Measurements from ENCODE around the gene NR5A2.
"Not testable (repeated sequence)": the region's sequence is repeated elsewhere in the genome, so short reads cannot be mapped to it uniquely, and the experiment has no call there.

NR5A2 gene

GRCh38 chr1:200185191-200185590 is 157.7 kb downstream of the NR5A2 start:
- in situ Hi-C loops (cut with HindIII; ENCODE audit: low sequenced_read_pairs), result not testable (repeated sequence)

- in situ Hi-C loops (cut with HindIII; ENCODE audit: low sequenced_read_pairs), result not testable (repeated sequence)
Measured at GRCh38 chr1:200187332-200187731, 159.8 kb downstream of the NR5A2 start.

GRCh38 chr1:200191993-200192392 is 164.5 kb downstream of the NR5A2 start:
- in situ Hi-C loops (cut with HindIII; ENCODE audit: low sequenced_read_pairs), result no loop called here

- in situ Hi-C loops (cut with HindIII; ENCODE audit: low sequenced_read_pairs), result no loop called here
Measured at GRCh38 chr1:200194477-200194876, 167.0 kb downstream of the NR5A2 start.

GRCh38 chr1:200198236-200198635 is 170.7 kb downstream of the NR5A2 start:
- in situ Hi-C loops (cut with HindIII; ENCODE audit: low sequenced_read_pairs), result no loop called here

DNA sequence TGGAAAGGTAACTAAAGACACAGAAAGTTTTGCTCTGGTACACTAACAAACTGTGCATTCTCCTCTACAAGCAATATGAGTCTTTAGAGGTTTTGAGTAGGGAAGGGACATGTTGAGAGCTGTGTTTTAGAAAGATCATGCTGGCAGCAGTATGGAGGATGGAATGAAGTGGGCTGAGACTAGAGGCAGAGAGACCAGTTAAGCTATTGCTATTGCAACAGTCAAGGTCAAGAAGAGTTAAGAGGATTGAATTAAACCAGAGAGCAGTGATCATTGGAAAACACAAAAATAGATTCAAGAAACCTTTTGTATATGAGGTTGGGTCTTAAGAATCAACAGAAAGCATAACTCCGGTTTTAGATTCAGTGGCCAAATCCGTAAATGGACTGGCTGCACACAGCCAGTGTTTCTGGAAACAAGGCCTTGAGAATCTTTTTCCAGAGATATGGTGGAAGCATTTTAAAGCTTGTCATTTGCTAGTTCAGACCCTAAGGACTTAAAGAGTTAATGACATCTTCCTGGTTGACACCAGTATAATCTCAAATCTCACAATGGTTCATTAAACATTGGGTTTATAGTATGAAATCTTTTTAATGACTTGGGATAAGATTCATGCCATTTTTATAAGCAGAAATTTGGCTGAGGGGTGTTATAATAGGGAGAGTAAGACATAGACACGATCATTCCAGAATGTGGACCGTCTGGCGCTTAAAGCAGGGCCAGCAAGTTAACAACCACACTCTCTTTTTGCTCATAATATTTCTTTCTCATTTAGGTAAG is 177.9 kb downstream of the NR5A2 start:
- in situ Hi-C loops (cut with HindIII; ENCODE audit: low sequenced_read_pairs), result no loop called here

DNA sequence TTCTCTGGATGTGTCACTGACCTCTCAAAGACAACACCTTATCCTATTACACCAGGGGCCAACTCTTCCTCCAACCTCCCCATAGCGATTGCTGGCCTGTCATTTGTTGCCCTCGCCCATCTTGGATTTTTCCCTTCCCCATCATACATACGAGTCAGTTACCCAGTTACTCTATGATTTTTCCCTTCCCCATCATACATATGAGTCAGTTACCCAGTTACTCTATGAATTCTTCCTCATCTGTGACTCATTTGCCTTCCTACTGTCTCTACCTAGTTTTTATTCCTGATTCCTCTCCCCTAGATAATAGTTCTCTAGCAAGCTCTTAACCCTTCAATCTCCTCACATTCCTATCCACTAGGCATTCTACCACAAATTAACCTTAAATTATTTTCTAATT is 178.8 kb downstream of the NR5A2 start:
- in situ Hi-C loops (cut with HindIII; ENCODE audit: low sequenced_read_pairs), result no loop called here

GRCh38 chr1:200206761-200207160 is 179.3 kb downstream of the NR5A2 start:
- in situ Hi-C loops (cut with HindIII; ENCODE audit: low sequenced_read_pairs), result no loop called here

GRCh38 chr1:200207711-200208126 is 180.2 kb downstream of the NR5A2 start:
- in situ Hi-C loops (cut with HindIII; ENCODE audit: low sequenced_read_pairs), result no loop called here

- in situ Hi-C loops (cut with HindIII; ENCODE audit: low sequenced_read_pairs), result no loop called here
Measured at GRCh38 chr1:200211157-200211556, 183.6 kb downstream of the NR5A2 start.

GRCh38 chr1:200213392-200213791 is 185.9 kb downstream of the NR5A2 start:
- in situ Hi-C loops (cut with HindIII; ENCODE audit: low sequenced_read_pairs), result no loop called here

DNA sequence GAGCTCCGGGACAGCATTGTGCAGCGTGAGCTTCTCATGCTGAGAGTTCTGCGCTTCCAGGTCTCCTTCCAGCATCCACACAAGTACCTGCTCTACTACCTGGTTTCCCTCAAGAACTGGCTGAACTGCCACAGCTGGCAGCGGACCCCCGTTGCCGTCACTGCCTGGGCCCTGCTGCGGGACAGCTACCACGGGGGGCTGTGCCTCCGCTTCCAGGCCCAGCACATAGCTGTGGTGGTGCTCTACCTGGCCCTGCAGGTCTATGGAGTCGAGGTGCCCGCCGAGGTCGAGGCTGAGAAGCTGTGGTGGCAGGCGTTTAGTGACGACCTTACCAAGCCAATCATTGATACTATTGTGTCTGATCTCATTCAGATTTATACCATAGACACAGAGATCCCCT is 186.4 kb downstream of the NR5A2 start:
- in situ Hi-C loops (cut with HindIII; ENCODE audit: low sequenced_read_pairs), result no loop called here

DNA sequence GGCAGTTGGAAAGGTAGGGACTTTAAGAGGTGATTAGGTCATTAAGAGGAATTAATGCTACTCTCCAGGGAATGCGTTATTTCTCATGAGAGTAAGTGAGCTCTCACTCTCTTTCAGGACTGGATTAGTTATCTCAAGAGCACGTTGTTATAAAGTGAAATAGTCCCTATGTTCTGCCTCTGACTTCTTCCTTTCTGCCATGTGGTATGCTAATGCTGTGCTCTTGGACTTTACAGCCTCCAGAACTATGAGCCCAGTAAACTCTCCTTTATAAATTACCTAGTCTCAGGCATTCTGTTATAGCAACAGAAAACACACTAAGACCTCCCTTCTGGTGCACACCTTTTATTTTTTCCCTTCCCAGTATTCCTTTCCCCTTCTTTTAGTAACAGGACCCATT is 187.8 kb downstream of the NR5A2 start:
- in situ Hi-C loops (cut with HindIII; ENCODE audit: low sequenced_read_pairs), result no loop called here

- in situ Hi-C loops (cut with HindIII; ENCODE audit: low sequenced_read_pairs), result no loop called here
Measured at GRCh38 chr1:200217703-200218102, 190.2 kb downstream of the NR5A2 start.

GRCh38 chr1:200221614-200222282 is 194.2 kb downstream of the NR5A2 start:
- in situ Hi-C loops (cut with HindIII; ENCODE audit: low sequenced_read_pairs), result no loop called here

DNA sequence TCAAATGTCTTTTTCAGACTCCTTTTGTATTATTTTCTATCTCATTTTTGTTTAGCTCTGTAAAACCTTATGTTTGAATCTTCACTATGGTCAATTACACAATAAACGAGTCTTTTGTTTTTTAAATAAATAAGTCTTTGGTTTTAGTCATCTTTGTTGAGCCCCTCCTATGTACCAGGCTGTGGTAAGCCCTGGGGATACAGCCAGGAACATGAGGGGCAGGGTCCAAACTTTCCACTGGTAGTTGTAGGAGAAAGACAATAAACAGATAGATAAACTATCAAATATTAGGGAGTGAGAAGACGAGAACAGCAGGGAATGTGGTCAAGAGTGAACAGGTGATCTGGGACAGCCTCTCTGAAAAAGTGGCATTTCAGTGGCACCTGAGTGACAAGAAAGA is 195.7 kb downstream of the NR5A2 start:
- in situ Hi-C loops (cut with HindIII; ENCODE audit: low sequenced_read_pairs), result no loop called here

- in situ Hi-C loops (cut with HindIII; ENCODE audit: low sequenced_read_pairs), result no loop called here
Measured at GRCh38 chr1:200223613-200224012, 196.1 kb downstream of the NR5A2 start.

DNA sequence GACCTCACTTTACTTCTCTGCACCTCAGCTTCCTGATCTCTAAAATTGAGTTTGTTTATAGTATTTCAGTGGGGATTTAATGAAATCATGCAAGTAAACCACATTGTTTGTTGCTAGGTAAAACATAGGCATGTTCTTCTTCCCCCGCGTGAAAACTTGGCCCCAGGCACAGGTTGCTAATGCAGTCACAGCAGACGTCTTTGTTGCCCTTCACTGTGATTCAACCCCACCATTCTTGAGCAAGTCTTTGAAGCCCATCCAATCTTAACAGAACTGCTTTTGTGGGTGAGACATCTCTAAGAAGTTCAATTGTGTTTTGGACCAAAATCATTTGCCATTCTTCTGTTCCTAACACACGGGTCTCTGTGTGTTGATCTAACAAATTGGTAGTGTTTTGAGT is 196.8 kb downstream of the NR5A2 start:
- in situ Hi-C loops (cut with HindIII; ENCODE audit: low sequenced_read_pairs), result no loop called here

DNA sequence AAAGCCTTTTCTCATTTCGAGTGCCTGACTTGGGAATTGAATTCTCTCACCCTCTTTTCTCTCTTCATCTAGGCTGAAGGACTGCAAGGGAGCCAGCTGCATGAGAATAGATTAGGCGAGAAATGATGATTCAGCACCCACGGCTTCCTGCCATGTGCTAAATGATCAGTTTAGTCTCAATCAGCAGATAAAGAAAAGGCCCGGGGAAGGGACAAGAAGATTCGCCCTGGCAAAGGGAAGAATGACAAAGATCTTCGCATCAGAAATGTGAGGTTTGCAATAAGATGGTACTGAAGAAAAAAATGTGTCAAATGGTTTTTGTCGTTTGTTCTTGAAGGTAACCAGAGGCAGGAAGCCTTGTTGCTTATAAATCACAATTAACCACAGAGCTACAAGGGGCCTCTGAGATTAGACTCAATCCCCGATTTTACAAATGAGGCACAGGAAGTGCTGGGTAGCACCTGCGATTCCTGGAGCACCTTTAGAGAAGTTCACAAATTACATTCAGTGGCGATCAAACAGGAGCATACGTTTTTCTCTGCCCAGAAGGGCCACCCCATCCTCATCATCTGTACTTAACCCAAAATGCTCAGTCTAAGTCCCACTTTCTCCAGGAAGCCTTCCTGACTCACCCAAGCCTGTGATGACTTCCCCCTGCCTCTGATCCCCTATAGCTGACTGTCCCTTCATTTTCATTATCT is 198.9 kb downstream of the NR5A2 start:
- in situ Hi-C loops (cut with HindIII; ENCODE audit: low sequenced_read_pairs), result no loop called here

- in situ Hi-C loops (cut with HindIII; ENCODE audit: low sequenced_read_pairs), result no loop called here
Measured at GRCh38 chr1:200226969-200227303, 199.4 kb downstream of the NR5A2 start.
